ENCODE results near the gene PTPRN2.

The PTPRN2 gene

DNA sequence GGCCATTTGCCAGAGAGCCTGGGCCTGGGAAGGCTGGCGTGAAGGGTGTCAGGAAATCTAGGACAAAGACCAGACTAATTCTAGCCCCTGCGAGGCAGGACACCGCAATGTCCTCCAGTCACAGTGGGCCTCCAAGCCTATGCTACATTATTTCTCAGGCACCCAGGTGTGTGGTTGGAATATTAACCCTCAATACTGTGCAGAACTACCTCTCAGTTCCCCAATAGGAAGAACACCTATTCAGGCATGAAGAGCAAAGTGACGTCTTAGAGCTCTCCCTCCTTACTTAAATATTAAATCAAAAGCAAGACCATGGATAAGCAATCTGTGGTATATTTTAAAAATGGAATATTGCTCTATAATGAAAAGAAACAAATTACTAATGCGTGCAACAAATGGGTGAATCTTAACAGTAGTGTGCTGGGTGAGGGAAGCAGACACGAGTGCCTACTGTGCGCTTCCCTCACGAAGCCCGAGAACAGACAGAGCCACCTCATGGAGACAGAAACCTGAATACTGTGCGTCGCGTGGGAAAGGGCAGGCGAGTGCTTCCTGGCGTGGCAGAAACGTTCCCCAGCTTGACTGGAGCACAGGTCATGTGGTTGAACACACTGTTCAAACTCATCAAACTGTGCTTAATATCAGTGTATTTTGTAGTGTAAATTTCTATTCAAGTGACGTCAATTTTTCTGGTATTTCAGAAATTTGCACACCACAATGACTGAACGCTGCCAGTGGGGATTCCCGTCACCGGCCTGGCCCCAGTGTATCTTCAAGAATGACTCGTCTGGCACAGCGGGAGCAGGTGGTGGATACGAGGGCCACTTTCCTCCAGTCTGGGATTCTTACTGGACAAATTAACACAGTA is 15.5 kb upstream of the PTPRN2 start:
- DNase-seq = no peak

DNA sequence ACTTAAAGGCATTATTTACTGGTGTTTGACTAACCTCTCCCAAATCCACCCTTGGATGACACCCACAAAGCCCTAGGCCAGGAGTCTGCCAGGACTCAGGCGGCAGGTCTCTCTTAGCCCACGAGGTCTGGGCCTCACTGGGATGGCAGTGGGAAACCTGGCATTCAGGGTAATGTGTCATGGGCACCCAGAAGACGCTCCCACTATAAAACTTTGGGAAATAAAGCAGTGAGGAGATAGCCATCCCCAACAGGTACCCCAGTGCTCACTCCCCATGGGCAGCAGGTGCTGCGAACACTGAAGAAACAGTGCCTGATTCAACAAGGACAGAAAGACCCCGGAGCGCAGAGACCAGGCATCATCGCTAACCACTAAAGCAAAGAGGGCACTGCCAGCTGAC is 14.4 kb upstream of the PTPRN2 start:
- no peak for DNase-seq

DNA sequence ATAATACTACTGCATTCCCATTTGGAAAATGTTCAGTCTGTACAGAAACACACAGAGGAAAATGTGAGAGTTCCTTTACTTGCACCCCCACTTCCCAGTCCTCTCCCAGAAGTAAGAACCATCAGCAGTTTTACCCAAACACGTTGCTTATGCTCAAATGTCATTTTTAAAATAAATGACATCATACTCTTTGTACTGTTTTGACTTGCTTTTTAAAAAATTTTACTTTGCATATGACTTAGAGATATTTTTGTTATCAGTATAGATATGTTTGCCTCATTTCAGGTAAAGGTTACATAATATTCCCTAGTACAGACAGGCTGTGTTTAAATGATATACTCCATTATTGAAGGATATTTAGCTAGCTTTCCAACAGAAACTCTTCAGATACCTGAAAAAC is 13.5 kb upstream of the PTPRN2 start:
- DNase-seq = no peak

DNA sequence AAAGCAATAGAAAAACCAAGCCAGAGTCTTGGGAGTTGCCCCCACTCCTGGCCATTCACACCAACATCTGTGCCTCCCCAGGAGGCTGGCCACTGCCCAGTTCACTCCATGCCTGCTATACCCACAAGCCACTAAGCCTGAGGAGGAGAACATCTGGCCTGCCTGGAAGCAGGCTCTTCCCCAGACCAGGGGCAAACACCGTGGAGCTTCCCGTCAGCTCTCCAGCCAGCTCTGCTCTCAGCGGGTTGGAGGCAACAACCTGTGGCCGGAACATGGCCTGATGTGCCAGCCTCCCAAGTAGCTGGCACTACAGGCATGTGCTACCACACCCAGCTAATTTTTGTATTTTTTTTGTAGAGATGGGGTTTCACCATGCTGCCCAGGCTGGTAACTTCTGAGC is 9.1 kb upstream of the PTPRN2 start:
- DNase-seq = no peak

DNA sequence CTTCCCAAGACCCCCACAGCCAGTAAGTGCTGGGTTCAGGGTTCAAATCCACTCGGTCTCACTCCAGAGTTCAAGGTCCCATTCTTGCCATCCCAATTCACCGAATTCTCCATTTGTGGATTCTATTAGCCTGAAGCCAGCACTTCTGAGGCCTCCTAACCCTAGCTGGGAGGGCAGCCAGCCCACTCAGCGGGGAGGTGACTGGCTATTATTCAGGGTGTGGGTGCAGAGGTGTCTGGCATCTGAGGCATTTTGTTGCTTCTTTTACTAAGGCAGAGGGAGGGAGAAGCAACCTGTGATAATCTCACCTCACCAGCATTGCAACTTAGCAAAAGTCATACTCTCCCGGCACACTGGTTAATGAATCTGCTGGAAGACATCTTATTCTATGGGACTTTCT is 8.7 kb upstream of the PTPRN2 start:
- no peak for DNase-seq

DNA sequence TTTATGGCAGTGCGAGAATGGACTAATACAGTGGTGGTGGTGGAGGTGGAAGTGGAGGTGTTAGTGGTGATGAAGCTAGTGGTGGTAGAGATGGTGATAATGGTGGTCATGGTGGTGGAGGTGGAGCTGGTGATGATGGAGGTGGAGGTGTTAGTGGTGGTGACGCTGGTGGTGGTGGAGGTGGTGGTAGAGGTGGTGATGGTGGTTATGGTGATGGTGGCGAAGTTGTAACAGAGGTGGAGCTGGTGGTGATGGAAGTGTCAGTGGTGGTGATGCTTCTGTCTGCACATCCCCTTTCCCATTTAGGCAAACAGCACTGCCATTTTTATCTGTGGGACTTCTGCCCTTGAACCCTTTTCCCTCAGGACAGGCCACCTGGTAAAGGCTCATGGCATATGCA is 7.4 kb upstream of the PTPRN2 start:
- no peak for DNase-seq

DNA sequence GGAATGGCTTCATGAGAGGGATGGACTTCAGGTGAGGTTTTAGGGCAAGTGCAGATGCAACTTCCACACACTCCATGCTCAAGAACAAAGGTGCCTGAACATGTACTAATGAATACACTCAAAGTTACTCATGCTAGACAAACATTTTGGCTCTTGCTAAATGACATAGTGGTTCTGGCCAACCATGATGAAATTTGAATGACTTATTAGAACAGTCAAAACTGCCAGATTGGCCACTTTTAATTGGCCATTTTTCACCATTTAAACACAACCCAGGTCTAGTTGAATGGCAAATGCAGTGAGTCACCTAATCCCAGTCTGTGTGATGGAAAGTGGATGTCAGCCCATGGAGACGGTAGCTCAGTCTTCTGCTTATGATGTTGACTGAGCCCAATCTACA is 4.9 kb upstream of the PTPRN2 start:
- no peak for DNase-seq

DNA sequence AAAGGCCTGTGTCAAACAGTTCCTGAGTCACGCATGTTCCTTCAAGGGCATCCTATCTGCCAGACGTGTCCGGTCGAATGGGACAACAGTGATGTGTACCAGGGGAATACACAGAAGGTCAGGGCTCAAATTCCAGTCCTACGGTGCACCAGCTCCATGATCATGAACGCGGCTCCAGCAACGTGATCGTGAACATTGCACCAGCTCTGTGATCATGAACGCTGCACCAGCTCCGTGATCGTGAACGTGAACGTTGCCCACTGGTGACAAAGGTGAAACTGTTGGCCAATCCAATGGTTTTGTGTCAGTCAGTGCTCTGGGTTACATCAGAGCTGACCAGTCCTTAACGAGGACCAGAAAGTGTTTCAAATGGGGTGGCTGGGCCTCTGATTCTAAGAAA is 4.3 kb upstream of the PTPRN2 start:
- DNase-seq = no peak

DNA sequence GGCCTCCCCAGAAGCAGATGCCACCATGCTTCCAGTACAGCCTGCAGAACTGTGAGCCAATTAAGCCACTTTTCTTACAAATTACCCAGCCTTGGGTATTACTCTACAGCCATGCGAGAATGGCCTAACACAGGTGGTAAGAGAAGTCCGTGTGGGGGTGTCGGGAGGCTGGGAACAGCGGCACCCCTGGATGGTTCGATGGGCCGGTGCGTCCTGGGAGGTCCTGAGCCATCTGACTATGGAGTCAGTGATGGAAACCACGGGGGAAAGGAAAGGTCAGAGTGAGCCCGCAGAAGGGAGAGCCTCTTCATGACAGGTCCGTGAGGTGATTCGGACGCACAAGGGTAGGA is 2.5 kb upstream of the PTPRN2 start:
- DNase-seq = no peak

DNA sequence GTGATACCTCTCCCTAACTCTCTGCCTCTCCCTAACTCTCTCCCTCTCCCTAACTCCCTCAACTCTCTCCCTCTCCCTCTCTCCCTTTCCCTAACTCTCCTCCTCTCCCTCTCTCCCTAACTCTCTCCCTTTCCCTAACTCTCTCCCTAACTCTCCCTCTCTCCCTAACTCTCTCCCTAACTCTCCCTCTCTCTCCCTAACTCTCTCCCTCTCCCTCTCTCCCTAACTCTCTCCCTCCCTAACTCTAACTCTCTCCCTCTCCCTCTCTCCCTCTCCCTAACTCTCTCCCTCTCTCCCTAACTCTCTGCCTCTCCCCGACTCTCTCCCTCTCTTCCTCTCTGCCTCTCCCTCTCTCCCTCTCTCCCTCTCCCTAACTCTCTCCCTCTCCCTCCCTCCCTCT is 2.0 kb upstream of the PTPRN2 start:
- no peak for DNase-seq

DNA sequence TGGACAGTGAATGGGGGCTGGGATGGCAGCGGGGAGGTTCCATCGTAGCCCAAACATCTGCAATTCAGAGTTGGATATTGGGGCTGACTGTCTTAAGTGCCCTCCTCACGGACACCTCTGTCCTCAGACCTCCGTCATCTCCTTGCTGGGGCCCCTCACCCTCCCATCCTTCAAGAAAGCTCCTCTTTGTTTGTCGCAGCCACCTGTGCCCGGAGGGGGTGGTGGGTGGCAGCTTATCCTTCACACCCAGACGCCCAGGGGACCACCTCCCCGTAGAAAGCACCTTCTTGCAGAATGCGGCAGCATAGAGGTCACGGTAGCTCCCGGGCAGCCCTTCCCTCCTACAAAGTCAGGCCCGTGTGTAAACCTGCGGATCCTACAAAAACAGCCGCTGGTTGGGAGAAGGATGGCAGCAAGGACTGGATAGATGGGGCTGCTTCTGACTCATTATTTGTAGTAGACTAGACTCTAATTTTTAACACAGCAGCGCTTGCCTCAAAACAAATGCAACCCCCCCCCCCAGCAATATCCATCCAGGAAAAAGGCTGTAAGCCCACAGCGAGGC is 1.3 kb upstream of the PTPRN2 start:
- no peak for DNase-seq

DNA sequence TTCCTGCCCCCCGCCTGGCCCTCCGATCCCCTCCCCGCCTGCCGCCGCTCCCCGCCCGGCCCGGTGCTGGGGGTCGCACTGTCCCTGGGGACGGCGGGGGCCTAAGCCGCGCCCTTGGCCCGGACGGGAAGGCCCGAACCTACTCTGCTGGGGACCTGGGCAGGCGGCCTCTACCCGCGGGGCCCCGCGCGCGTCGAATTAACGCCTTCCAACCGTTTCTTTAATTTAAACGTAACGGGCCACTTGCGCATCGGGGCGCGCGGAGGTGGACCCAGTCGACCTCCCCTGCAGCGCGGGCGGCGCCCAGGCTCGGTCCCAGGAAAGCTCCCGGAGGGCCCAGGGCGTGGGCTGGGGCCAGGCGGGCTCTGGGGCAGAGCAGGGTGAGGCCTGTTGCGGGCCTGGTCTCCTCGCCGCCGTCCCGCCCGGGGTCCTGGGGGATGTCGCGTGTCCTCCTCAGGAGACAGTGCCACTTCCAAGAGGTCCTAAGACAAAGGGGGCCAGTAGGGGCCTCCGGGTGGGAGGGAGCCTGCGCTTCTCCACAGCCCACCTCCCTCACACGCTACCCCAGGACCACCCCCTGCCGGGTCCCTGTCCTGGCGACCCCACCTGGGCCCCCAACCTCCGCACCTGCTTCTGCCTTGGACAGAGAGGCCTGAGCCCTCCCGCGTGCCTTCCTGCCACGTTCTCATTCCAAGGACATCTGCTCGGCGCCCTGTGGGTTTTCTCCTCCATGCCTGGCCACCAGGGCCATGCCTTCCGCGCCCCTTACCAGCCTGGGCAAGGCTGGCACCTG is 658 bp upstream of the PTPRN2 start:
- no peak for DNase-seq

DNA sequence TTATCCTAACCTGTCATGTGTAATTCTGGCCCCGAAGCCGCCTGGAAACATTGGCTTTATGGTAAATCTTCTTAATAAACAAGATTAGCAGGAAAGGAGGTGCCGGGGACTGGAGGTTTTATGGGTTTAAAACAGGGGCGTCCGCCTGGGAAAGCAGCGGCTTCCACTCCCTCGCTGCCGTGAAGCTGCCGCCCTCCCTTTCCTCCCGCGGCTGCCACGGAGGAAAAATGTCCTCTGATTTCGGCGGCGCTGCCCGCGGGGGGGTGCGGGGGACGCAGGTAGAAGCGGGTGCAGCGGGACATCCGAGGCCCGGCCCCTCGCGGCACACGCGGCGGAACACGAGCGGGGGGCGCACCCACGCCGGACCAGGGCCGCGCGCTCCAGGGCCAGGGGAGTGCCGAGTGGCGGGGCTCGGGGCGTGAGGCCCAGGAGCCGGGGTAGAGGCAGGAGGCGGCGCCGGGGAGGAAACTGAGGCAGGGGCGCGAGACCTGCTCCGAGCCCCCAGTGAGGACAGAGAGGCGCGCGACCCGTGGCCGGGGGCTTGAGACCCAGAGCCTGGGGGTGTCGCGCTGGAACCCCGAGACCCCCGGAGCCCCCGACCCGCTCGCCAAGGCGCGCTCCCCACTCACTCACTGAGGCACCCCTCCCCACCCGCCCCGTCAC is 993 bp downstream of the PTPRN2 start:
- DNase-seq = no peak

DNA sequence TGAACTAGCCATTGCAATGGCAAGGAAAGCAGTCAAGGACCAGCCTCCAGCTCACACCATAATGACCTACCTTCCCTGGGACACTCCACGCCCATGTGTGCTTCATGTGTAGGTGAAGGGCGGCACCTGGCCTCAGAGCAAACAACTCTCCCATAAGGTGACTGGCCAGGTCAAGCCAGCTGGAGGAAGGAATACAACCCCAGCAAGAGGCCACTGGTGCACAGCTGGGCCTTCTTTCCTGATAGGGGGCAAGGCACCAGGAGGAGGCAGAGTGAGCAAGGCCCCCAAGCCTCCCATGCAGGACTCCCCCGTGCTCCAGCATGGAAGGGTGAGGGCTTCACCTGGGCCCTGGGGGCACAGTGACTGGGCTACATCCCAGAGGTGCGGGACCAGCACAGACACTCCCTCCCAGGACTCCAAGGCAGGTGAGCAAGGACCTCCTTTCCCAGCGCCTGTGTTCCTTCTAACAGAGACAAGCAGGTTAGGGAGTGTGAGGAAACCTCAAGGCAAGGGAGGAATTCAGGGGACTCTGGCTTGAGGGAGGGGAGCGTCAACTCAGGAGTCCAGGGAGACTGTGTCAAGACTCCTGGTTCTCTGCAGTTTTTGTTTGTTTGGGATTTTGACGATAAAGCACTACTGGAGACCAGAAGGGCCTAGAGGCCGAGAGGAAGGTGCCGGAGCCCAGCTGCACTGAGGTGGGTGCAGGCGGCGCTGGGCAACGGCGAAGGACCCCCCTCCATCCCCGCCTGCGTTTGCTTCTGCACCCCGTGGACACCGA is 1.7 kb downstream of the PTPRN2 start:
- DNase-seq = no peak

DNA sequence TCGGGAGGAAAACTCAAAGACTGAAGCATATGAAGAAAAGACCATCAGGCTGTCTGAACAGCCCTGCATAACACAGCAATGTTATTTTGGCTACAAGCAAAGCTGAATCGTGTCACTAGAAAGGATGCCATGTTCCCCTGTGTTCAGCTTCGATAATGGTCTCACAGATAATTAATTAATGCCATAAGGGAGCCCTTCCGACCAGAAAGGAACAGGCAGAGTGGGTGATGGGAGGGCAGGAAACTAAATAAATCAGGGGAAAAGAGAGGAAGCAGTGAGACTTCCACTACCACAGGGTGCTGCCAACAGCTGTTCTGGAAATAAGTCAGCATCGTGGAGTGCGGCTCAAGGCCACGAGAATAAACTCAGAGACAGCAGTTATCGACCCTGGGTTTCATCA is 3.2 kb downstream of the PTPRN2 start:
- DNase-seq = no peak

DNA sequence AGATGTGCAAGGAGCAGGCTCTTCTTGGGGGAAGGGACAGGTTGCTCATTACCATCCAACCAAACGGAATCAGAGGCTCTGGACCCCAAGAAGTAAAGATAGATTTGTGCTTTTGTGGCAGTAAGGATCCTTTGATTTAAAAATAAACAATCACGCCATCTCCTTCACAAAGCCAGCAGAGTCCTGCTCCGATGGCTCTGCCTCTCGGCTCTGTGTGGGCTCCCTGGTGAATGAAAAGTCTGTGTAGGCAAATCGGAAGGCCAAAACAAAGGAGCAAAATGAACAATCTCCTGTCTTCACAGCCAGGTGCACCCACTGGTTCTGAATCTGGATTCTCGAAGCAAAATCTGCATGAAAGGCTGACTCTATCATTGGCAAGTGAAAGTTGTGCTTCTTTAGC is 3.8 kb downstream of the PTPRN2 start:
- DNase-seq = no peak

DNA sequence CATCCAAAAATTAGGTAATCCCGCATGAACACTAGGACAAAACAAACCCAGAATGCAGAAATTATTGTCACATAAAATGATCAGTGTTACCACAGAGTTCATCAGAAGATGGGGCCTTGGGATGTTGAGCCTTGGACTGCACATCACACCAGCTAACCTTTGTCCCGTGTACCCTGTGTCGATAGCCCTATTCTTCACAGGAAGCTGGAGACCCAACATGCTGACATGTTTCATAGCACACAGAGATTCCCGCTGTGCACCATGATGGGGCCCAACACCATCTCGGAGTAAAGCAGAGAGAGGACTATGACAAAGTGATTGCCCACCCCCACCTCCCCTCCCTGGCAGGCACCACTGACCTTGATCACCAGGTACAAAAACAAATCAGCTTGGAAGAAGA is 4.5 kb downstream of the PTPRN2 start:
- DNase-seq = no peak

DNA sequence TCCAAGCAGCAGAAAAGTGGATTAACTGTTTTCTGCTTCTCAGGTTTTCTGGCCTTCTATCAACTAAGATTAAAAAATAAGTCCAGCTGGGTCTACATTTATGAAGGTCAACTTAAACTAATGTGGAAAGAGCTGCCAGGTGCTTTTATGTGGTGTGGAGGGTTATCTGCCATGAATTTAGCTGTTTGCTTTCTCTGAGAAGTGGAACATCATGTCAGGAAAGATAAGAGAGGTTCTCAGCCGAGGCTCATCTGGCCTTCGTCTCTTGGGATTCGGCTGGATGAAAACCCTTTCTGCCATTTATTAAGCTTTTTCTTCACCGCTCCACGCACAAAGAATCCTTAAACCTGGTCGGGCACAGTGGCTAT is 5.5 kb downstream of the PTPRN2 start:
- no peak for DNase-seq

DNA sequence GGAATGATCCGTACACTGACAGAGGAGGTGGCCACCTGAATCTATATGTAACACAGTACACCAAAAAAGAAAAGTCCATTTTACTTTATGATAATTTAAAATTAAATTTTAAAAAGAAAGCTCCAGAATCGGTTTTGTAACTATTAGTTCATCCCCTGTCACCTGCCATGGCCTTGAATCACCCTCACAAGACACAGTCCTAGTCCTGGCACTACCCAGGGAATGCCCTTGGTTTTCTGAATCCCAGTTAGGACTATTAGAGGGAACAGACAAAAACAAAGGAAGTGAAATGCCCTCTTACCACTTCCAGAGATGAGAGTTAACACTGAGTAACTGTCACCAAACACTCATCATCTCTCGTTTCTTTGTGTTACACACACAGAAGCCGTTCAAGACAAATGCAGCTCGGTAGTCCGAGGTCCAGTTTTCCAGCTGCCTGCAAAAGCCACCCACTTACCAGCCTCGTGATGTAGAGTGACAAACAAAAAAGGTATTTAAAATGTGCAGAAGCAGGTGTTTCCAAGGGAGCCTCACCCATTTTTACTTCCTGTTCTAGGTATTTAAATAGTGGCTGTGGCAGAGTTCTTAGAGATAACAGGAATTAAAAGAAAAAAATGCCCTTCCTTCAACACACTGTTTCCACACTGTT is 6.1 kb downstream of the PTPRN2 start:
- no peak for DNase-seq

DNA sequence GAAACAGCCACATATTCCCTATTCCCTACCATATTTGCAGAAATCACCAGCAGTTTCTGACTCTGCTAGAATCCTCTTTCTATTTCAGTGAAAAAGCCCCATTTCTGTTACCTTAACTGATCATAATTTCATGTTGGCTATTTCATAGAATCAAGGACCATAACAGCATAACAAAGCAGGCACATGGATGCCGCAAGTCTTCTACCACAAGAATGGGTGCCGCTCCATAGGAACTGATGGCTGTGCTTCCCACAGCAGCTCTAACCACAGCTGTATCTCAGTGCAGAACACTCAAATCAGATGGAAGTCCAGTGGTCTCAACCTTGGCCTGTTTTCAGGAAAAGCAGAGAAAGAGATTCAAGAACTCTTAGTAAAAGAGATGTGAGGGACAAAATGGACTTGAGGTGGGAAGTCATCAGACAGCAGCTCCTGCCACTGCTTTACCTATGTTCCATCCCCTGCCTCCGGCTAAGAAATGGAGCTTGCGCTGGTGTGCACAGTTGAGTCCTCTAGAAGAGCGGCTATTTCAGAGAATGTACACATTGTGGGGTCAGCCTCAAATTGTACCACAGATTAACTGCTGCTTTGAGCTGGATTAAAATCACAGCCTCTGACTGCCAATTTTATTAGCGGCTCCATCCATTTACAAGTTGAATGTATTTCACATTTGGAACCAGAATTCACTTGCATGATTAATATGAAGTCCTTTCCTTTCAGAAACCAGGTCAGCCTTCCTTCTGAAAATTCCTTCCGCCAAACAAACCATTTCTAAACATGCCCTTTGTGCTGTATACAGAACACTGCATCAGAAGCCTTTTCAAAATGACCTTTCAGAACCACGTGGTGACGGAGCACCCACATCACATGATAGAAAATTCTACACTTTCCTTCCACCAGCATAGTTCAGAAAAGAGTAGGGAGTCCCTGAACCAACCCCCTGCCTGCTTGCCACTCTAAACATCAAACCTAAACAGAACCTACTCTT is 7.7 kb downstream of the PTPRN2 start:
- no peak for DNase-seq
